Neural progenitor cell (in vitro differentiated cells): ENCODE measurements around the gene UBAP1L. TPM values are rescaled to one million over a fixed set of nuclear protein-coding genes. Genes with fewer than 3 reads are reported as not detected.

Experiments used
- DNase-seq: peaks from one replicate; pipeline ENCODE4 v3.0.0-alpha.2; 2016; ENCODE audit warnings: low spot score
- H2AFZ ChIP-seq: fragments of 200-600 bp; sonication (generic); replicated peaks from 2 replicates; pipeline ENCODE4 v1.6.1; 2016; ENCODE audit warnings: antibody characterized with exemption
- H3F3A ChIP-seq: fragments of 200-600 bp; sonication (generic); 2 replicates; pipeline ENCODE4 v1.6.1; 2016; ENCODE audit warnings: antibody characterized with exemption, low read depth
- H3K27ac ChIP-seq: fragments of 200-600 bp; sonication (generic); 2 replicates; pipeline ENCODE4 v1.5.1; 2016; ENCODE audit warnings: mild to moderate bottlenecking
- H3K27me3 ChIP-seq: fragments of 200-600 bp; sonication (generic); 2 replicates; pipeline ENCODE4 v1.6.1; 2016; ENCODE audit warnings: mild to moderate bottlenecking, moderate library complexity
- H3K36me3 ChIP-seq: fragments of 200-600 bp; sonication (generic); 2 replicates; pipeline ENCODE4 v1.5.1; 2016
- H3K4me1 ChIP-seq: fragments of 200-600 bp; sonication (generic); 2 replicates; pipeline ENCODE4 v1.6.1; 2016; ENCODE audit warnings: mixed run types
- H3K4me2 ChIP-seq: fragments of 200-600 bp; sonication (generic); 2 replicates; pipeline ENCODE4 v1.6.1; 2016
- H3K4me3 ChIP-seq: fragments of 200-600 bp; sonication (generic); 2 replicates; pipeline ENCODE4 v1.5.1; 2016
- H3K79me2 ChIP-seq: fragments of 200-600 bp; sonication (generic); 2 replicates; pipeline ENCODE4 v1.6.1; 2016; ENCODE audit warnings: low read depth
- H3K9ac ChIP-seq: fragments of 200-600 bp; sonication (generic); 2 replicates; pipeline ENCODE4 v1.6.1; 2016
- H3K9me3 ChIP-seq: fragments of 200-600 bp; sonication (generic); 2 replicates; pipeline ENCODE4 v1.5.1; 2016; ENCODE audit warnings: low read depth
- H4K20me1 ChIP-seq: fragments of 200-600 bp; sonication (generic); 2 replicates; pipeline ENCODE4 v1.6.1; 2016; ENCODE audit warnings: low read depth
- H3K27ac Mint-ChIP-seq: 3 replicates; pipeline ENCODE4 v1.8.0; 2021; ENCODE audit warnings: mixed read lengths
- H3K27me3 Mint-ChIP-seq: 2 replicates; pipeline ENCODE4 v1.8.0; 2022; ENCODE audit warnings: low read depth, mild to moderate bottlenecking, inconsistent platforms, moderate library complexity, mixed read lengths; ENCODE audit not compliant: insufficient read depth
- H3K36me3 Mint-ChIP-seq: 3 replicates; pipeline ENCODE4 v1.8.0; 2021; ENCODE audit warnings: mixed read lengths
- H3K4me1 Mint-ChIP-seq: 3 replicates; pipeline ENCODE4 v1.8.0; 2021; ENCODE audit warnings: mixed read lengths
- H3K4me3 Mint-ChIP-seq: 3 replicates; pipeline ENCODE4 v1.8.0; 2021; ENCODE audit warnings: mild to moderate bottlenecking, moderate library complexity, mixed read lengths
- H3K9me3 Mint-ChIP-seq: 3 replicates; pipeline ENCODE4 v1.8.0; 2020; ENCODE audit warnings: mixed read lengths
- EZH2 ChIP-seq: fragments of 200-600 bp; sonication (generic); IDR thresholded peaks from 2 replicates; pipeline ENCODE4 v1.6.1; 2017; ENCODE audit warnings: antibody characterized with exemption, mild to moderate bottlenecking, moderate library complexity
- EZH2phosphoT487 ChIP-seq: fragments of 200-600 bp; sonication (generic); IDR thresholded peaks from 2 replicates; pipeline ENCODE4 v1.6.1; 2017; ENCODE audit warnings: antibody characterized with exemption
- total RNA-seq: library from RNA; depleted of rRNA; stranded (reverse); fragments of >200 nt; gene quantifications from 2 replicates; pipeline ENCODE4 v1.2.3, GENCODE V29; 2015; ENCODE audit warnings: low replicate concordance
- TF ChIP-seq, protein P1 (sequence below): fragments of 200-600 bp; sonication (generic); IDR thresholded peaks from 2 replicates; pipeline ENCODE4 v1.5.1; 2017; ENCODE audit warnings: antibody characterized with exemption, mild to moderate bottlenecking

Gene UBAP1L
- total RNA-seq: 0.39 and 1.1 TPM in 2 replicates

DNA sequence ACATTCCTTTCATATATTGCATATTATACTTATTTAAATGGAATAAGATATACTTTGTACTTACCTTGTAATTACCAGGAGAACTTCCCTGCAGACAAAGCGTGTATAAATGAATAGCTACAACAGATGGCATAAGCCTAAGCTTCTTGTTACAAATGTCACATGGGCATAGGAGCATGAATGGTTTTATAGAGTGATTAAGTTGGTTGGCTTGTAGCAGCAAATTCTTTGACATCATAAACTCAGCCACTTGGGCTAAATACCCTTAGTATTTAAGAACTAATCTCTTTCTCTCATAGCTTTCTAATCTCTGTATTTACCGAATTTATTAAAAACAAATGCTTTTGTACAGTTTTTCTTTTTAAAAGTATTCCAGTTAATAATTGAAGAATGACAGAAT, at the start of gene UBAP1L:
Gene UBAP1L, minus strand, starts transcription at position 115 of the 400 bp plus-strand sequence. CDS start 8,985 bp downstream, outside the sequence.
- no peaks in the 10 kb centered on the region for H3K27me3 Mint-ChIP-seq
- H3K36me3 Mint-ChIP-seq: peaks cover 37% of the 10 kb centered on the region
- H3K9me3 Mint-ChIP-seq: no peaks in the 10 kb centered on the region
- Histone ChIP-seq H3K27ac (no peak within 1 kb of the TSS), H3K79me2 (no peaks in the 10 kb centered on the region), H3K9ac (no peak within 1 kb of the TSS), H3K4me1 (no peaks in the 10 kb centered on the region), H3K4me2 (no peak within 1 kb of the TSS), H3K9me3 (no peaks in the 10 kb centered on the region), H2AFZ (no peak within 1 kb of the TSS), H3K36me3 (no peaks in the 10 kb centered on the region), H3K4me3 (no peak within 1 kb of the TSS), H3F3A (no peaks in the 10 kb centered on the region), H3K27me3 (no peaks in the 10 kb centered on the region), H4K20me1 (peaks cover 5% of the 10 kb centered on the region)
- DNase-seq: no peak
- no peak within 1 kb of the TSS for H3K4me3 Mint-ChIP-seq
- no peak for TF ChIP-seq EZH2phosphoT487
- no peak for TF ChIP-seq EZH2
- TF ChIP-seq, protein P1, sequence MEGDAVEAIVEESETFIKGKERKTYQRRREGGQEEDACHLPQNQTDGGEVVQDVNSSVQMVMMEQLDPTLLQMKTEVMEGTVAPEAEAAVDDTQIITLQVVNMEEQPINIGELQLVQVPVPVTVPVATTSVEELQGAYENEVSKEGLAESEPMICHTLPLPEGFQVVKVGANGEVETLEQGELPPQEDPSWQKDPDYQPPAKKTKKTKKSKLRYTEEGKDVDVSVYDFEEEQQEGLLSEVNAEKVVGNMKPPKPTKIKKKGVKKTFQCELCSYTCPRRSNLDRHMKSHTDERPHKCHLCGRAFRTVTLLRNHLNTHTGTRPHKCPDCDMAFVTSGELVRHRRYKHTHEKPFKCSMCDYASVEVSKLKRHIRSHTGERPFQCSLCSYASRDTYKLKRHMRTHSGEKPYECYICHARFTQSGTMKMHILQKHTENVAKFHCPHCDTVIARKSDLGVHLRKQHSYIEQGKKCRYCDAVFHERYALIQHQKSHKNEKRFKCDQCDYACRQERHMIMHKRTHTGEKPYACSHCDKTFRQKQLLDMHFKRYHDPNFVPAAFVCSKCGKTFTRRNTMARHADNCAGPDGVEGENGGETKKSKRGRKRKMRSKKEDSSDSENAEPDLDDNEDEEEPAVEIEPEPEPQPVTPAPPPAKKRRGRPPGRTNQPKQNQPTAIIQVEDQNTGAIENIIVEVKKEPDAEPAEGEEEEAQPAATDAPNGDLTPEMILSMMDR: no peak
- H3K27ac Mint-ChIP-seq: no peak within 1 kb of the TSS
- H3K4me1 Mint-ChIP-seq: no peaks in the 10 kb centered on the region

DNA sequence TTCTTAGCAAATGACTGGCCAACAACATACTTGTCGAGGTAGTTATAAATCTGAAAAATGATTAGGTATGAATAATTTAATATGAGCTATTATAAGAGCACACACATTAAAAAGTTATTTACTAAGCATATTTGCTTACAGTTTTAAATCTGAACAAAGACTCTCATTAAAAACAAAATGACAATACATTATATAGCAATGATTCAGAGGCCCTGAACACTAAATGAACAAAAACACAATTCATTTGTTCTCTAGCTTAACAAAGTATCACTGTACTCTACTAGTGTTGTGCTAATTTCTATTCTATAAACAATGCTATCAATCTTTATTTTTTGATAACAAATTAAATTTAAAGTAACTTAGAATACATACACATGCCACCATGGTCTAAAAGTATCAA, 49.1 kb upstream of the UBAP1L start:
- no peak overlapping the region for H3K27ac Mint-ChIP-seq
- peaks cover 2% of the 10 kb centered on the region for H3K36me3 Mint-ChIP-seq
- no peaks in the 10 kb centered on the region for H3K4me1 Mint-ChIP-seq
- H3K4me3 Mint-ChIP-seq: no peak overlapping the region
- Histone ChIP-seq H3K9me3 (no peaks in the 10 kb centered on the region), H3K4me1 (no peaks in the 10 kb centered on the region), H3K79me2 (no peaks in the 10 kb centered on the region), H3F3A (peaks cover 20% of the 10 kb centered on the region), H3K27ac (no peak overlapping the region), H3K36me3 (peaks cover 13% of the 10 kb centered on the region), H2AFZ (no peak overlapping the region), H3K4me3 (no peak overlapping the region), H3K9ac (no peak overlapping the region), H3K27me3 (no peaks in the 10 kb centered on the region), H3K4me2 (no peak overlapping the region), H4K20me1 (peaks cover 3% of the 10 kb centered on the region)
- no peak for DNase-seq
- no peak for TF ChIP-seq EZH2
- TF ChIP-seq, protein P1: no peak
- TF ChIP-seq EZH2phosphoT487: no peak
- H3K27me3 Mint-ChIP-seq: no peaks in the 10 kb centered on the region
- H3K9me3 Mint-ChIP-seq: no peaks in the 10 kb centered on the region

DNA sequence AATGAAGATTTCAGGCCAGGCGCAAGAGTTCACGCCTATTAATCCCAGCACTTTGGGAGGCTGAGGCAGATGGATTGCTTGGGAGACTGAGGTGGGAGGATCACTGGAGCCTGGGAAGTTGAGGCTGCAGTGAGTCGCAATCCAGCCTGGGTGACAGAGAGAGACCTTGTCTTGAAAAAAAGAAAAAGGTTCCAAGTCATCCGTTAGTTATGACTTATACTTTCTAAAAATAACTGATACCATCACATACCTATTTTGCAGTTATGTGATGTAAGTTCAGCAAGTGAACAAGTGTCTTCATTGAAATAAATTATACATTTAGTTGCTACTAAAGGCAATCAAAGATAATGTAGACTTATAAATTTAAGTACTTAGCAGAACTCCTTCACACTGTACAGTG, 48.0 kb upstream of the UBAP1L start:
- no peak overlapping the region for H3K4me3 ChIP-seq
- peaks cover 16% of the 10 kb centered on the region for H3K36me3 ChIP-seq
- Mint-ChIP-seq H3K27me3 (no peaks in the 10 kb centered on the region), H3K4me1 (no peaks in the 10 kb centered on the region), H3K36me3 (peaks cover 2% of the 10 kb centered on the region), H3K9me3 (no peaks in the 10 kb centered on the region), H3K27ac (no peak overlapping the region), H3K4me3 (no peak overlapping the region)
- H3K9ac ChIP-seq: no peak overlapping the region
- H3K27me3 ChIP-seq: no peaks in the 10 kb centered on the region
- H3K4me2 ChIP-seq: no peak overlapping the region
- H3F3A ChIP-seq: peaks cover 20% of the 10 kb centered on the region
- H3K9me3 ChIP-seq: no peaks in the 10 kb centered on the region
- H3K79me2 ChIP-seq: no peaks in the 10 kb centered on the region
- no peak for TF ChIP-seq EZH2
- TF ChIP-seq, protein P1: no peak
- no peak for TF ChIP-seq EZH2phosphoT487
- DNase-seq: no peak
- H3K27ac ChIP-seq: no peak overlapping the region
- H4K20me1 ChIP-seq: peaks cover 3% of the 10 kb centered on the region
- no peak overlapping the region for H2AFZ ChIP-seq
- H3K4me1 ChIP-seq: no peaks in the 10 kb centered on the region
